DOHH2 (cell line): ENCODE results near the gene SLC45A1.

Experiments used
- H3F3A ChIP-seq: fragments of 200-600 bp; sonication (generic), shearing (Covaris generic); 2 replicates; pipeline ENCODE4 v1.6.0; 2016; ENCODE audit warnings: antibody characterized with exemption, mild to moderate bottlenecking; ENCODE audit not compliant: control insufficient read depth, insufficient read depth
- H3K27ac ChIP-seq: fragments of 200-600 bp; sonication (generic); 2 replicates; pipeline ENCODE4 v1.5.1; 2014; ENCODE audit warnings: low read depth, mild to moderate bottlenecking, low read length, moderate library complexity
- H3K27me3 ChIP-seq: fragments of 200-600 bp; sonication (generic); 2 replicates; pipeline ENCODE4 v1.6.1; 2014; ENCODE audit warnings: mild to moderate bottlenecking, low read length, mixed read lengths; ENCODE audit not compliant: control insufficient read depth
- H3K36me3 ChIP-seq: fragments of 200-600 bp; sonication (generic); 2 replicates; pipeline ENCODE4 v1.6.1; 2014; ENCODE audit warnings: mild to moderate bottlenecking, low read length, moderate library complexity, mixed read lengths; ENCODE audit not compliant: control insufficient read depth
- H3K4me1 ChIP-seq: fragments of 200-600 bp; sonication (generic); 2 replicates; pipeline ENCODE4 v1.6.1; 2014; ENCODE audit warnings: mild to moderate bottlenecking, low read length, mixed read lengths; ENCODE audit not compliant: control insufficient read depth
- H3K4me2 ChIP-seq: fragments of 200-600 bp; sonication (generic); 2 replicates; pipeline ENCODE4 v1.6.0; 2014; ENCODE audit warnings: mild to moderate bottlenecking, low read length, moderate library complexity
- H3K4me3 ChIP-seq: fragments of 200-600 bp; sonication (generic); 2 replicates; pipeline ENCODE4 v1.5.1; 2014; ENCODE audit warnings: mild to moderate bottlenecking, low read length, mixed read lengths
- H3K79me2 ChIP-seq: fragments of 200-600 bp; sonication (generic); 2 replicates; pipeline ENCODE4 v1.6.1; 2014; ENCODE audit warnings: mild to moderate bottlenecking, low read length, mixed read lengths; ENCODE audit not compliant: control insufficient read depth
- H3K9me2 ChIP-seq: fragments of 200-600 bp; sonication (generic); replicated peaks from 2 replicates; pipeline ENCODE4 v1.6.1; 2014; ENCODE audit warnings: mild to moderate bottlenecking, low read length, mixed read lengths; ENCODE audit not compliant: control insufficient read depth
- H3K9me3 ChIP-seq: fragments of 200-600 bp; sonication (generic); 2 replicates; pipeline ENCODE4 v1.6.1; 2014; ENCODE audit warnings: antibody characterized with exemption, low read length, mixed read lengths; ENCODE audit not compliant: control insufficient read depth, insufficient read depth
- H4K20me1 ChIP-seq: fragments of 200-600 bp; sonication (generic); 2 replicates; pipeline ENCODE4 v1.6.0; 2014; ENCODE audit warnings: low read depth, mild to moderate bottlenecking, antibody characterized with exemption, low read length, moderate library complexity; ENCODE audit not compliant: control insufficient read depth, insufficient read depth
- CTCF ChIP-seq: fragments of 200-600 bp; sonication (generic); IDR thresholded peaks from one replicate; pipeline ENCODE4 v1.5.1; 2014; ENCODE audit warnings: antibody characterized with exemption, mild to moderate bottlenecking, low read depth, low read length; ENCODE audit not compliant: poor library complexity, severe bottlenecking
- EZH2phosphoT487 ChIP-seq: fragments of 200-600 bp; sonication (generic); IDR thresholded peaks from 2 replicates; pipeline ENCODE4 v1.6.1; 2017; ENCODE audit warnings: borderline replicate concordance, mild to moderate bottlenecking, antibody characterized with exemption, low read length, moderate library complexity, mixed read lengths

The SLC45A1 gene

DNA sequence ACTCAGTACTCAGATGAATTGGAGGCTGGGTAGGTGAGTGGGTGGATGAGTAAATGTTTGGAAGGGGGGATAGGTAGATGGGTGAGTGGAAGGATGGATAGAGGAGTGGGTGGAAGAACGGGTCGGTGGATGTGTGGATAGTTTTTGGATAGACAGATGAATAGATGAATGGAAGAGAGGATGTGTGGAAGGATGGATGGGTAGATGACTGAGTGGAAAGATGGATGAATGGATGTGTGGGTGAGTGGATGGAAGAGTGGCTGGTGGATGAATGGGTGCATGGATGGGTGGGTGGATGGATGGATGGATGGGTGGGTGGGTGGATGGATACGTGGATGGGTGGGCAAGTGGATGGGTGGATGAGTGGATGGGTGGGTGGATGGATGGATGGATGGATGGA is 3.7 kb downstream of the SLC45A1 start:
- H3K4me3 ChIP-seq: no peak overlapping the region
- H3K79me2 ChIP-seq: no peaks in the 10 kb centered on the region
- no peaks in the 10 kb centered on the region for H3K9me2 ChIP-seq

DNA sequence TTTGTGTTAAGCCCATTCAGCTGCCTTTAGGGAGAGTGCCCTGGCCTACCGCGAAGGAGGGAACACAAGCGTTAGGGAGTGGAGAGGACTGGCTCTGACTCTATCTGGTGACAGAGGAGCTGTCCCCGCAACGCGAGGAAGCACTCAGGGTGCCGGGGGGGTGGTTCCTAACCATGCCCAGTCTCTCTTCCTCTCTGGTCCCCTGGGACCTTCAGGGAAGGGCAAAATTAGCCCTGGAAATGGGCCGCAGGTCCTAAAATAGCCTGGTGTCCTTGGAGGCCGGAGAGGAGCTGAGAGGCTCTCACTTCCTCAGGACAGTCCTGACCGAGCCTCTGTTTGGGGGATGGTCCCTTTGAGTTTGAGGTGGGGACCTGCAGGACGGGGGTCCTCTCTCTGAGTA is 5.8 kb downstream of the SLC45A1 start:
- H3K27me3 ChIP-seq: peaks cover under 1% of the 10 kb centered on the region; the same call in 1 of the 2 replicates
- H3K4me2 ChIP-seq: no peak overlapping the region
- H3K9me3 ChIP-seq: no peaks in the 10 kb centered on the region
- no peaks in the 10 kb centered on the region for H3K79me2 ChIP-seq
- TF ChIP-seq CTCF (no peak), EZH2phosphoT487 (no peak)
- no peaks in the 10 kb centered on the region for H3K36me3 ChIP-seq
- H4K20me1 ChIP-seq: no peaks in the 10 kb centered on the region
- H3K4me3 ChIP-seq: no peak overlapping the region
- H3K9me2 ChIP-seq: no peaks in the 10 kb centered on the region
- H3K4me1 ChIP-seq: no peaks in the 10 kb centered on the region
- no peaks in the 10 kb centered on the region for H3F3A ChIP-seq
- no peak overlapping the region for H3K27ac ChIP-seq

More for the DNA sequence above, 3.7 kb downstream of the SLC45A1 start:
- H4K20me1 ChIP-seq: no peaks in the 10 kb centered on the region
- no peaks in the 10 kb centered on the region for H3K9me3 ChIP-seq
- H3K27ac ChIP-seq: no peak overlapping the region
- H3K27me3 ChIP-seq: peaks cover 12% of the 10 kb centered on the region
- H3K36me3 ChIP-seq: no peaks in the 10 kb centered on the region
- TF ChIP-seq EZH2phosphoT487 (no peak), CTCF (no peak)
- 0 out of 2 replicates have a peak, but pooled peaks cover 3% of the 10 kb centered on the region for H3K4me1 ChIP-seq
- no peaks in the 10 kb centered on the region for H3F3A ChIP-seq
- no peak overlapping the region for H3K4me2 ChIP-seq

DNA sequence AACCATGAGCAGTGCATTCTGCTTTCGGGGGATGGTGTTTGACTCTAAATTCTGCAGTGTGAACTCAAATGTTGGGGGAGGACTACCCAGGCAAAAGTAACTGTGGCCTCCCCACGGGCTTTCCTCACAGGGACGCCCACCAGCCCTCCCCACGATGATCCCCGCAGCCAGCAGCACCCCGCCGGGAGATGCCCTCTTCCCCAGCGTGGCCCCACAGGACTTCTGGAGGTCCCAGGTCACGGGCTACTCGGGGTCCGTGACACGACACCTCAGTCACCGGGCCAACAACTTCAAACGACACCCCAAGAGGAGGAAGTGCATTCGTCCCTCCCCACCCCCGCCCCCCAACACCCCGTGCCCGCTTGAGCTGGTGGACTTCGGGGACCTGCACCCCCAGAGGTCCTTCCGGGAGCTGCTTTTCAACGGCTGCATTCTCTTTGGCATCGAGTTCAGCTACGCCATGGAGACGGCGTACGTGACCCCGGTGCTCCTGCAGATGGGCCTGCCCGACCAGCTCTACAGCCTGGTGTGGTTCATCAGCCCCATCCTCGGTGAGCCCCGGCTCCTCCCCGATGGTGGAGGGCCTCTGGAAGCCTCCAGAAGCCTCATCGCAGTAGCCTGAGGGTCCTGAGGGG is 6.4 kb downstream of the SLC45A1 start:
- Histone ChIP-seq H3K36me3 (no peaks in the 10 kb centered on the region), H3K4me1 (no peaks in the 10 kb centered on the region), H3K4me3 (no peak overlapping the region), H3K4me2 (no peak overlapping the region), H3K9me2 (no peaks in the 10 kb centered on the region), H3K27me3 (no peaks in the 10 kb centered on the region), H3K79me2 (no peaks in the 10 kb centered on the region), H3F3A (no peaks in the 10 kb centered on the region), H3K9me3 (no peaks in the 10 kb centered on the region), H3K27ac (no peak overlapping the region), H4K20me1 (no peaks in the 10 kb centered on the region)
- TF ChIP-seq CTCF (no peak), EZH2phosphoT487 (no peak)
